HG03039 (cell line): ENCODE data around the gene PPM1H.
A peak's percentile ranks its signal among the peaks of the same experiment; 100 is the strongest.

Source experiments
- ATAC-seq: cut with Tn5 transposase; IDR thresholded peaks from one replicate; pipeline ENCODE4 v1.9.1; 2021; ENCODE audit warnings: mild to moderate bottlenecking, moderate library complexity; ENCODE audit not compliant: unreplicated experiment

PPM1H gene

GRCh38 chr12:62802321-62802720 lies 132.6 kb downstream of the PPM1H start:
- ATAC-seq: no peak

- ATAC-seq: no peak
Observed at GRCh38 chr12:62801796-62802195, 133.2 kb downstream of the PPM1H start.

- ATAC-seq: no peak
Observed at GRCh38 chr12:62800707-62801400, 134.1 kb downstream of the PPM1H start.

- peak; percentile 83 for ATAC-seq
Observed at GRCh38 chr12:62799766-62800406, 135.1 kb downstream of the PPM1H start.

DNA sequence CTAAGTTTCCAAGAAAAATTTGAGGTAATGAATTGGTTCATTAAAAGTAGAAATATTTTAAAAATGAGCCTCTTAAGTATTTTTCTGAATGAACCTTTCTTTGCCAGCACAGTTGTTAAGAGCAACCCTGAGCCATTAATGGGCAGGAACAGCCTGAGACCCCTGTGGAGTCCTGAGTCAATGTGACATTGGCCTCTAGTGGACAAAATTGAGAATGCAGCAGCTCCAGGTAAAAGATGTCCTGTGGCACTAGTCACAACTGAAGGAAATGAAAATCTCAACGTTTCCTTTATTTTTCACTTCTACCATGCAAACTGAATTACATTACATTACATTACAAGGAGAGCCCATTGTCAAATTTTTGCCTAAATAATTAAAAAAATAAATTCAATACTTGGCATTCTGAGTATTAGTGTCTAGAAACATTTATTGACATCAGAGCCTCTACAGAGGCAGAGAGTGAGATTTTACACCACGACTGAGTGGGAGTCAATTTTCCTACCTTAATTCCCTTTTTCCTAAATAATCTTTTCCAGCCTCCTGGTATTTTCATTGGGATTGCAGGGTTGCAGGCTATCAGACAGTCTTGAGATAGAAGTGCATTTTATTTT lies 135.7 kb downstream of the PPM1H start:
- ATAC-seq: peak; percentile 73

GRCh38 chr12:62794218-62794583 lies 140.7 kb downstream of the PPM1H start:
- ATAC-seq: no peak

DNA sequence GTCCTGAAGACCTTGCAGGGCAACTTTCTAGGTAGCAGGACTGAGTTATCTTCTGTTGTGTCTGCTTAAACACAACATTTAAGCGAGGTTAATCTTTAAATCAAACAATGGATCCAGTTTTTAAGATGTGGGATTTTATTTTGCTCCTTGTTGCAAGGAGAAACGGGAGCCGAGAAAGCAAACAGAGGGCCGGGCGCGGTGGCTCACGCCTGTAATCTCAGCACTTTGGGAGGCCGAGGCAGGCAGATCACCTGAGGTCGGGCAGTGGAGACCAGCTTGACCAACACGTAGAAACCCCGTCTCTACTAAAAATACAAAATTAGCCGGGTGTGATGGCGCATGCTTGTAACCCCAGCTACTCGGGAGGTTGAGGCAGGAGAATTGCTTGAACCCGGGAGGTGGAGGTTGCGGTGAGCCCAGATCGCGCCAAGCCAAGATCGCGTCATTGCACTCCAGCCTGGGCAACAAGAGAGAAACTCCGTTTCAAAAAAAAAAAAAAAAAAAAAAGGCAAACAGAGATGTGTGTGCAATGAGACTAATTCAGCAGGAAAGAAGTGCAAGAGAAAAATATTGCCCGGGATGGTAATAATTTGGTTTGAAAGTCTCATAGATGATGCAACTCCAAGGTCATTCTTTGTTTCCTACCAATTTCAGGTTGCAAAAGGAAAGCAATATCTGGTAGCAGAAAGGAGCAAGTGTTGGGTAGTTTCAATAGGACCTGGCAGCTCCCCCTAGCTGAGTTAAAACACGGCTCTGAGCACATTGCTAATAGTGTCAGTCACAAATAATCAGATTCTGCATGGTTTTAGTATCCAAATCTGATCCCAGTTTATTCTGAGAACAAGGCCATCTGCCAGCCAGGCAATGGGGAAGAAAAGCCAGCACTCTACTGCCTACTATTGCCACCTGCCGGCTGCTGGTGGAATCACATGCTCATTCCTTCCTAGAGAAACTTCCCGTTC lies 141.4 kb downstream of the PPM1H start:
- no peak for ATAC-seq

- no peak for ATAC-seq
Observed at GRCh38 chr12:62792236-62792870, 142.6 kb downstream of the PPM1H start.

DNA sequence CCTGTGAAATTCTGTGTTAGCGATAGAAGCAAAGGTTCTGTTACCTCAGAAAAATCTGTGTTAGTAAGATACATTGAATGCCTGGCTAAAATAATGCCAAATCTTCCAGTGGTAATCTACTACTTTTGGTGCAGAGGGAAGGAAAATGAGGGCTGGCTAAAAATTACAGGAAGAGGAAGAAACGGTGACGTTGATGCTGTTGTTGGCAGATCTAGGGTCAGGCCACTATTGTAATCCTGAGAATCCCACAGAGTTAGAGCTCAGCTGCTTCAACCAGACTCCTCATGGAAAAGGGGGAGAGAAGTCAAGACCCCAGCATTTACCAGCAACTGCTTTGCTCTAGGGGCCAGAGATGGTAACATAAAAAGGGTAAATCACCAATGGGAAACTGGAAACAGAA lies 145.1 kb downstream of the PPM1H start:
- ATAC-seq: no peak

GRCh38 chr12:62787611-62788010 lies 147.3 kb downstream of the PPM1H start:
- ATAC-seq: no peak

- no peak for ATAC-seq
Observed at GRCh38 chr12:62787023-62787422, 147.9 kb downstream of the PPM1H start.

DNA sequence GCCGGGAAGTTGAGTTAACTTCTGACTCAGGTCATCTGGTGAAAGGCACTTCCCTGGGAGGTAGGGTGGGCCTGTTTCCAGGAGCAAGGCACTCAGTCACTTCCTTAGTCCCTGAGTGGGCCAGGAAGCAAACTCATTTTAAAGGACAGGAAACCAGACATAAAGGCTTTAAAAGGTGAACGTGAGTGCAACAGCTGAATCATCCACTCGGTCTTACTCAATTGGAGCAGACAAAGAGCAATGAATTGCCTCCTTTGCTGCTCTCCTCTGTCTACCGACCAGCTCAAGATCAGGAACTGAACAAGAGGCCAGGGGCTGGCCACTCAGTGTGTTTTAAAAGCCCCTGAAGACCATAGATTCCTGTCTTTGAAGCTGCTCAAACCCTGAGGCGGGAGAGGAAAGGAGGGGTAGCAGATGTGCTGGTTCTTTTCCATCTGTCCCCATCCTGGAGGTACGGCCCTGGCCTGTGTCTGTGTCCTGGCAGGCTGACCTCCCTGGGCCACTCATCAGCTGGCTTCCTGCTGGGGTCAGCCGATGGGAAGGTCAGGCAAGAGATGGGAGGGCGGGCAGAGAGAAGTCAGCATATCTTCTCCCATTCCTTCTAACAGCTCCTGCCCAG lies 148.9 kb downstream of the PPM1H start:
- no peak for ATAC-seq

DNA sequence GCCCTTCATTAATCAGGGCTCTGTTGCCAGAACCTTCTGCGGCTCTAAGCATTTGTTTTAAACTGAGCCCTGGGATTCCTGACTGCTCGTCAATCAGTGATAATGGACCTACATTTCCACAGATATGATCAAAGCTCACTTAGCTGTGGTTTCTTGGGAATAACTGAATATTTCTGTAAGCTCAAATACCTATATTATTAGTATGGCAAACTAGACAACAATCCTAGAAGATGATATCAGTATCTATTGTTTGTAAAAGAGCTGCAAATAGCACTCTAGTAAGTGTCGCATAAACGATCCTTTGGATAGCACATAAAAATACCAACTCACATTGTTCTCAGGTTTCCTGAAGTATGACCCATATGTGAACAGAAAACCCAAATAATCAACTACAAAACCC lies 150.4 kb downstream of the PPM1H start:
- no peak for ATAC-seq

GRCh38 chr12:62783881-62784280 lies 151.1 kb downstream of the PPM1H start:
- ATAC-seq: no peak

DNA sequence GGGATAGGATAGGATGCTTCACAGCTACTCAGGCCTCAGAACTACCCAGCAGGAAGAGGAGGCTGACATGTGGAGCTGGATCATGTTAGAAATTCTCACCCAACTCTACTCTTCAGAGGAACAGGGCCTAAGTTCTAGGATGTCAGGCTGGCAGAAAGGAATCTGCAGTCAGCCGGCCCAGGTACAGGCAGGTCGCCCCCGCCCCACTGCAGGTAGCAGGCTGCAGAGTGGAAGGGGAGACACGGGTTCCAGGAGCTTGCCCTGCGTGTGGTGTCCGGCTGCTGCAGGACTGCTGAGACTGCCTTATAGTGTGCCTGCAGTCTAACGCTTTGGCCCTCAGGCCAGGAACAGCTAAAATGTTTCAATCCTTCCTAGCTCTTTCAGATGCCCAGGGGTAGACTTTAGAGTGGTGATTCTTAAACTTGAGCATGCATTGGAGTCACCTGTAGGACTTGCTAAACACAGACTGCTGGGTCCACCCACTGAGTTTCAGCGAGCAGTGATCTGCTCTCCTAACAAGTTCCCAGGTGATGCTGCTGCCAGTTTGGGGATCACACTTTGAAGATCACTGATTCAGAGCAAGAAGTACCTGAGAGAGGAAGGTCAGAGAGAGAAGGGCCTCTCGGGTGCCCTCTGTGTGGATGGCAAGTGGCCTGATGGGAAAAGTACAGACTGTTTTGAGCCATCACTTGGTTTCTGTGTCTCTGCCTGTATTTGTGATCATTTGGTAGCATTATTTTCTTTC lies 153.6 kb downstream of the PPM1H start:
- no peak for ATAC-seq

- no peak for ATAC-seq
Observed at GRCh38 chr12:62779488-62779887, 155.5 kb downstream of the PPM1H start.

DNA sequence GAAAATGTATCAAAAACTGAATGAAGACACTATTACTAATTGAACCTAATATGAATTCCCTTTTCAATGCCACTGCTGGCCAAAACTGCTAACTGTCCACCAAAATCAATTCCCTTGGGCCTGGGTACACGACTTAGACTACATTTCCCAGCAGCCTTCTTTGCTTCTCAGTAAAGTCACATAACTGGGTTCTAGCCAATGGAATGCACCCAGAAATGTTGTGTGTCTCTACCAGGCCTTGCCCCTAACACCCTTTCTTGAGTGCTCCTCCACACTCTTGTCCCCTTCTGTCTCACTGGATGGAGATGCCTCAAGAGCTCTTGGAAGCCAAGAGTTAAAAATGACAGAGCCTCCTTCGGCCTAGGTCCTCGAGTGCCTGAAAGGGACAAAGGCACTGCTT lies 156.8 kb downstream of the PPM1H start:
- no peak for ATAC-seq

DNA sequence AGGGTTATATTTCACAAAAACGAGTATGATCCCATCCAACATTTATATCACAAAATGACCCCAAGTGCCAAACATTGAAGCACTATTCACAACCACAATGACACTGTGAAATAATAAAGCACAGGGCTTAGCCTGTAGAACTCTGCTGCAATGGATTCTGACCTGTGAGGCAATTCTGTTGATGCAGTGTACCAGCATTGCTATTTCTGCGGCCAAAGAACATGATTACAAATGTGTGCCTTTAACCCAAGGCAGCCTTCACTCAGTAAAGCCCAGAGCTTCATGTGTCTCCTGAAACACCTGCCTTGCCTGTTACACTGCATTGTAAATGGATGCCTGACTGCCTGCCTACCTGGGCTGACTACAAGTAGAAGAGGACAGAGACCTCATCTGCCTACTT lies 158.0 kb downstream of the PPM1H start:
- no peak for ATAC-seq

DNA sequence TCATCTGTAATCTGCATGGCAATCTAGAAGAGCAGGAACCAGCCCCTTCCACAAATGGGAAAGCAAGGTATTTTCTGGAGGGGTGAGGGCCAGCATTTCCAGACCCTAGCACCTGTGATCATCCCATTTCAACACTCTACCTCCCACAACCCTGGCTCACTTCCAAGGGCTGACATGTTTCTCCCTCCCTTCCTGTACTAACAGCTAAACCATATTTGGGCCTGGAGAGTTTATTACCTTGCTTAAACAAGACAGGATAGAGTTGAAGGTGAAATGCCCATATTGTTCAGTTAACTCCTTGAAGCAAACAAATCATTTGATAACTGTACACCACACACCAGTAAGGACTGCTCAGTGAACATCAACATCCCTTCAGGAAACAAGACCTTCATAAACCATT lies 158.4 kb downstream of the PPM1H start:
- ATAC-seq: no peak

- ATAC-seq: no peak
Observed at GRCh38 chr12:62774794-62775193, 160.2 kb downstream of the PPM1H start.
